OCI-LY1 (cell line): Measurements from ENCODE around the gene HEG1.

Experiments used
- H2AFZ ChIP-seq: fragments of 200-600 bp; sonication (generic), shearing (Covaris generic); 2 replicates; pipeline ENCODE4 v1.6.0; 2014; ENCODE audit warnings: antibody characterized with exemption, mild to moderate bottlenecking, low read length
- H3F3A ChIP-seq: fragments of 200-600 bp; sonication (generic), shearing (Covaris generic); 2 replicates; pipeline ENCODE4 v1.6.0; 2014; ENCODE audit warnings: mild to moderate bottlenecking, antibody characterized with exemption, low read length, moderate library complexity; ENCODE audit not compliant: insufficient read depth
- H3K27ac ChIP-seq: fragments of 200-600 bp; sonication (generic); 2 replicates; pipeline ENCODE4 v1.5.1; 2014; ENCODE audit warnings: low read length, mixed run types, mild to moderate bottlenecking, low read depth; ENCODE audit not compliant: poor library complexity, severe bottlenecking
- H3K27me3 ChIP-seq: fragments of 200-600 bp; sonication (generic); 2 replicates; pipeline ENCODE4 v1.6.0; 2014; ENCODE audit warnings: antibody characterized with exemption, mild to moderate bottlenecking, low read length, moderate library complexity; ENCODE audit not compliant: insufficient read depth
- H3K36me3 ChIP-seq: fragments of 200-600 bp; sonication (generic); 2 replicates; pipeline ENCODE4 v1.6.1; 2014; ENCODE audit warnings: mild to moderate bottlenecking, antibody characterized with exemption, low read length, moderate library complexity, mixed read lengths; ENCODE audit not compliant: insufficient read depth
- H3K4me1 ChIP-seq: fragments of 200-600 bp; sonication (generic); 2 replicates; pipeline ENCODE4 v1.5.1; 2014; ENCODE audit warnings: mild to moderate bottlenecking, low read length, moderate library complexity; ENCODE audit not compliant: insufficient read depth, severe bottlenecking
- H3K4me2 ChIP-seq: fragments of 200-600 bp; sonication (generic), shearing (Covaris generic); 2 replicates; pipeline ENCODE4 v1.6.1; 2014; ENCODE audit warnings: low read length
- H3K4me3 ChIP-seq: fragments of 200-600 bp; sonication (generic); 2 replicates; pipeline ENCODE4 v1.5.1; 2014; ENCODE audit warnings: low read length, low read depth, mild to moderate bottlenecking, mixed read lengths; ENCODE audit not compliant: poor library complexity, severe bottlenecking
- H3K79me2 ChIP-seq: fragments of 200-600 bp; shearing (Covaris generic); 2 replicates; pipeline ENCODE4 v1.6.1; 2016; ENCODE audit warnings: mixed run types, low read length, mixed read lengths; ENCODE audit not compliant: insufficient read depth
- H3K9ac ChIP-seq: fragments of 200-600 bp; sonication (generic), shearing (Covaris generic); 2 replicates; pipeline ENCODE4 v1.6.1; 2014; ENCODE audit warnings: mild to moderate bottlenecking, low read length, mixed read lengths
- H3K9me2 ChIP-seq: fragments of 200-600 bp; sonication (generic), shearing (Covaris generic); 2 replicates; pipeline ENCODE4 v1.6.1; 2014; ENCODE audit warnings: low read depth, mild to moderate bottlenecking, low read length, mixed read lengths
- H3K9me3 ChIP-seq: fragments of 200-600 bp; shearing (Covaris generic); 2 replicates; pipeline ENCODE4 v1.6.1; 2014; ENCODE audit warnings: low read length, mixed read lengths
- H4K20me1 ChIP-seq: fragments of 200-600 bp; sonication (generic), shearing (Covaris generic); 2 replicates; pipeline ENCODE4 v1.6.0; 2016; ENCODE audit warnings: mild to moderate bottlenecking, low read length; ENCODE audit not compliant: insufficient read depth
- CTCF ChIP-seq: fragments of 200-600 bp; sonication (generic), shearing (Covaris generic); IDR thresholded peaks from 2 replicates; pipeline ENCODE4 v1.5.1; 2017; ENCODE audit warnings: mild to moderate bottlenecking, antibody characterized with exemption, low read length, moderate library complexity, mixed read lengths
- EZH2 ChIP-seq: fragments of 200-600 bp; sonication (generic), shearing (Covaris generic); IDR thresholded peaks from 2 replicates; pipeline ENCODE4 v1.8.0; 2017; ENCODE audit warnings: borderline replicate concordance, mixed run types, mild to moderate bottlenecking, antibody characterized with exemption, low read length, moderate library complexity, mixed read lengths

The HEG1 gene

GRCh38 chr3:124969190-124969589 lies 86.6 kb downstream of the HEG1 start:
- Histone ChIP-seq H3K79me2 (no peaks in the 10 kb centered on the region), H4K20me1 (no peaks in the 10 kb centered on the region), H3K27me3 (no peaks in the 10 kb centered on the region), H3F3A (no peaks in the 10 kb centered on the region), H3K9me2 (no peaks in the 10 kb centered on the region), H3K27ac (no peak overlapping the region), H3K4me3 (no peak overlapping the region), H3K9ac (no peak overlapping the region), H3K4me2 (no peak overlapping the region), H3K4me1 (no peaks in the 10 kb centered on the region), H3K36me3 (no peaks in the 10 kb centered on the region), H3K9me3 (no peaks in the 10 kb centered on the region), H2AFZ (no peak overlapping the region)
- no peak for TF ChIP-seq EZH2
- no peak for TF ChIP-seq CTCF

- no peaks in the 10 kb centered on the region for H3K9me2 ChIP-seq
Measured at GRCh38 chr3:124967964-124968363, 87.8 kb downstream of the HEG1 start.

GRCh38 chr3:124966521-124967445 lies 89.0 kb downstream of the HEG1 start:
- H3K27ac ChIP-seq = no peak overlapping the region
- H3K79me2 ChIP-seq = no peaks in the 10 kb centered on the region
- no peak overlapping the region for H3K4me3 ChIP-seq
- no peaks in the 10 kb centered on the region for H4K20me1 ChIP-seq
- no peak overlapping the region for H3K4me2 ChIP-seq
- no peaks in the 10 kb centered on the region for H3K36me3 ChIP-seq
- no peaks in the 10 kb centered on the region for H3K9me3 ChIP-seq
- H3K4me1 ChIP-seq = no peaks in the 10 kb centered on the region
- no peaks in the 10 kb centered on the region for H3F3A ChIP-seq
- H2AFZ ChIP-seq = no peak overlapping the region
- H3K9ac ChIP-seq = no peak overlapping the region
- TF ChIP-seq EZH2 = no peak
- no peak for TF ChIP-seq CTCF
- no peaks in the 10 kb centered on the region for H3K27me3 ChIP-seq
- no peaks in the 10 kb centered on the region for H3K9me2 ChIP-seq

More at GRCh38 chr3:124967964-124968363, 87.8 kb downstream of the HEG1 start:
- H3K9me3 ChIP-seq = no peaks in the 10 kb centered on the region
- no peaks in the 10 kb centered on the region for H3F3A ChIP-seq
- H2AFZ ChIP-seq = no peak overlapping the region
- H3K27ac ChIP-seq = no peak overlapping the region
- no peaks in the 10 kb centered on the region for H3K36me3 ChIP-seq
- H3K9ac ChIP-seq = no peak overlapping the region
- no peaks in the 10 kb centered on the region for H3K4me1 ChIP-seq
- H3K4me2 ChIP-seq = no peak overlapping the region
- no peak overlapping the region for H3K4me3 ChIP-seq
- H3K27me3 ChIP-seq = no peaks in the 10 kb centered on the region
- TF ChIP-seq EZH2 (no peak), CTCF (no peak)
- H4K20me1 ChIP-seq = no peaks in the 10 kb centered on the region
- no peaks in the 10 kb centered on the region for H3K79me2 ChIP-seq
